Measurements from ENCODE around the gene TAF15.
A peak's percentile ranks its signal among the peaks of the same experiment; 100 is the strongest.

TAF15 gene

GRCh38 chr17:35807371-35808144, 1.7 kb upstream of the TAF15 start:
- Histone ChIP-seq H3K36me3 (ENCODE audit: control insufficient read depth, insufficient read depth, low read length) (no peaks in the 10 kb centered on the region), H3K9me3 (ENCODE audit: control insufficient read depth, insufficient read depth, low read length) (no peaks in the 10 kb centered on the region), H3K9ac (ENCODE audit: low read depth, low read length) (no peak overlapping the region), H3K4me3 (ENCODE audit: low read depth, low read length) (no peak overlapping the region), H3K27me3 (ENCODE audit: control insufficient read depth, insufficient read depth, low read length) (no peaks in the 10 kb centered on the region), H3K4me1 (ENCODE audit: control insufficient read depth, insufficient read depth, low read length) (no peaks in the 10 kb centered on the region)

- Histone ChIP-seq H3K9ac (ENCODE audit: low read depth, low read length) (peak overlapping the region; percentile 98), H3K4me1 (ENCODE audit: control insufficient read depth, insufficient read depth, low read length) (no peaks in the 10 kb centered on the region), H3K4me3 (ENCODE audit: low read depth, low read length) (peak overlapping the region; percentile 91), H3K27me3 (ENCODE audit: control insufficient read depth, insufficient read depth, low read length) (no peaks in the 10 kb centered on the region), H3K36me3 (ENCODE audit: control insufficient read depth, insufficient read depth, low read length) (no peaks in the 10 kb centered on the region), H3K9me3 (ENCODE audit: control insufficient read depth, insufficient read depth, low read length) (no peaks in the 10 kb centered on the region)
These were observed 883 bp upstream of the TAF15 start for GRCh38 chr17:35808240-35808961.

- H3K36me3 ChIP-seq (ENCODE audit: control insufficient read depth, insufficient read depth, low read length) = no peaks in the 10 kb centered on the region
These were observed 674 bp downstream of the TAF15 start for GRCh38 chr17:35809855-35810461.

GRCh38 chr17:35811759-35812158, 2.5 kb downstream of the TAF15 start:
- Histone ChIP-seq H3K4me3 (ENCODE audit: low read depth, low read length) (no peak overlapping the region), H3K36me3 (ENCODE audit: control insufficient read depth, insufficient read depth, low read length) (no peaks in the 10 kb centered on the region), H3K9ac (ENCODE audit: low read depth, low read length) (no peak overlapping the region), H3K9me3 (ENCODE audit: control insufficient read depth, insufficient read depth, low read length) (no peaks in the 10 kb centered on the region), H3K27me3 (ENCODE audit: control insufficient read depth, insufficient read depth, low read length) (no peaks in the 10 kb centered on the region), H3K4me1 (ENCODE audit: control insufficient read depth, insufficient read depth, low read length) (no peaks in the 10 kb centered on the region)

More at GRCh38 chr17:35809855-35810461, 674 bp downstream of the TAF15 start:
- peak overlapping the region; percentile 91 for H3K4me3 ChIP-seq (ENCODE audit: low read depth, low read length)
- no peaks in the 10 kb centered on the region for H3K4me1 ChIP-seq (ENCODE audit: control insufficient read depth, insufficient read depth, low read length)
- H3K27me3 ChIP-seq (ENCODE audit: control insufficient read depth, insufficient read depth, low read length) = no peaks in the 10 kb centered on the region
- peak overlapping the region; percentile 95 for H3K9ac ChIP-seq (ENCODE audit: low read depth, low read length)
- H3K9me3 ChIP-seq (ENCODE audit: control insufficient read depth, insufficient read depth, low read length) = no peaks in the 10 kb centered on the region

- no peaks in the 10 kb centered on the region for H3K27me3 ChIP-seq (ENCODE audit: control insufficient read depth, insufficient read depth, low read length)
- H3K4me1 ChIP-seq (ENCODE audit: control insufficient read depth, insufficient read depth, low read length) = no peaks in the 10 kb centered on the region
- no peak overlapping the region for H3K9ac ChIP-seq (ENCODE audit: low read depth, low read length)
- no peak overlapping the region for H3K4me3 ChIP-seq (ENCODE audit: low read depth, low read length)
- H3K9me3 ChIP-seq (ENCODE audit: control insufficient read depth, insufficient read depth, low read length) = no peaks in the 10 kb centered on the region
- no peaks in the 10 kb centered on the region for H3K36me3 ChIP-seq (ENCODE audit: control insufficient read depth, insufficient read depth, low read length)
These were observed 3.2 kb downstream of the TAF15 start for GRCh38 chr17:35812456-35812855.

GRCh38 chr17:35816723-35817122, 7.4 kb downstream of the TAF15 start:
- Histone ChIP-seq H3K4me3 (ENCODE audit: low read depth, low read length) (no peak overlapping the region), H3K36me3 (ENCODE audit: control insufficient read depth, insufficient read depth, low read length) (peaks cover 11% of the 10 kb centered on the region), H3K9ac (ENCODE audit: low read depth, low read length) (no peak overlapping the region), H3K27me3 (ENCODE audit: control insufficient read depth, insufficient read depth, low read length) (no peaks in the 10 kb centered on the region), H3K9me3 (ENCODE audit: control insufficient read depth, insufficient read depth, low read length) (no peaks in the 10 kb centered on the region), H3K4me1 (ENCODE audit: control insufficient read depth, insufficient read depth, low read length) (no peaks in the 10 kb centered on the region)

GRCh38 chr17:35817196-35817595, 7.9 kb downstream of the TAF15 start:
- peaks cover 11% of the 10 kb centered on the region for H3K36me3 ChIP-seq (ENCODE audit: control insufficient read depth, insufficient read depth, low read length)
- H3K4me3 ChIP-seq (ENCODE audit: low read depth, low read length) = no peak overlapping the region
- no peak overlapping the region for H3K9ac ChIP-seq (ENCODE audit: low read depth, low read length)
- H3K9me3 ChIP-seq (ENCODE audit: control insufficient read depth, insufficient read depth, low read length) = no peaks in the 10 kb centered on the region
- no peaks in the 10 kb centered on the region for H3K27me3 ChIP-seq (ENCODE audit: control insufficient read depth, insufficient read depth, low read length)
- H3K4me1 ChIP-seq (ENCODE audit: control insufficient read depth, insufficient read depth, low read length) = no peaks in the 10 kb centered on the region

- Histone ChIP-seq H3K4me3 (ENCODE audit: low read depth, low read length) (no peak overlapping the region), H3K9ac (ENCODE audit: low read depth, low read length) (no peak overlapping the region), H3K27me3 (ENCODE audit: control insufficient read depth, insufficient read depth, low read length) (no peaks in the 10 kb centered on the region), H3K9me3 (ENCODE audit: control insufficient read depth, insufficient read depth, low read length) (no peaks in the 10 kb centered on the region), H3K4me1 (ENCODE audit: control insufficient read depth, insufficient read depth, low read length) (no peaks in the 10 kb centered on the region), H3K36me3 (ENCODE audit: control insufficient read depth, insufficient read depth, low read length) (peaks cover 15% of the 10 kb centered on the region)
These were observed 10.2 kb downstream of the TAF15 start for GRCh38 chr17:35819455-35819854.

GRCh38 chr17:35821308-35821707, 12.0 kb downstream of the TAF15 start:
- no peaks in the 10 kb centered on the region for H3K27me3 ChIP-seq (ENCODE audit: control insufficient read depth, insufficient read depth, low read length)
- H3K4me3 ChIP-seq (ENCODE audit: low read depth, low read length) = no peak overlapping the region
- peaks cover 18% of the 10 kb centered on the region for H3K36me3 ChIP-seq (ENCODE audit: control insufficient read depth, insufficient read depth, low read length)
- no peaks in the 10 kb centered on the region for H3K4me1 ChIP-seq (ENCODE audit: control insufficient read depth, insufficient read depth, low read length)
- no peak overlapping the region for H3K9ac ChIP-seq (ENCODE audit: low read depth, low read length)
- no peaks in the 10 kb centered on the region for H3K9me3 ChIP-seq (ENCODE audit: control insufficient read depth, insufficient read depth, low read length)

- Histone ChIP-seq H3K36me3 (ENCODE audit: control insufficient read depth, insufficient read depth, low read length) (peaks cover 7% of the 10 kb centered on the region), H3K4me1 (ENCODE audit: control insufficient read depth, insufficient read depth, low read length) (no peaks in the 10 kb centered on the region), H3K9ac (ENCODE audit: low read depth, low read length) (no peak overlapping the region), H3K4me3 (ENCODE audit: low read depth, low read length) (no peak overlapping the region), H3K27me3 (ENCODE audit: control insufficient read depth, insufficient read depth, low read length) (no peaks in the 10 kb centered on the region), H3K9me3 (ENCODE audit: control insufficient read depth, insufficient read depth, low read length) (no peaks in the 10 kb centered on the region)
These were observed 15.9 kb downstream of the TAF15 start for GRCh38 chr17:35825206-35825605.

- no peaks in the 10 kb centered on the region for H3K4me1 ChIP-seq (ENCODE audit: control insufficient read depth, insufficient read depth, low read length)
- H3K4me3 ChIP-seq (ENCODE audit: low read depth, low read length) = no peak overlapping the region
- no peaks in the 10 kb centered on the region for H3K27me3 ChIP-seq (ENCODE audit: control insufficient read depth, insufficient read depth, low read length)
- no peak overlapping the region for H3K9ac ChIP-seq (ENCODE audit: low read depth, low read length)
- no peaks in the 10 kb centered on the region for H3K9me3 ChIP-seq (ENCODE audit: control insufficient read depth, insufficient read depth, low read length)
- peaks cover 52% of the 10 kb centered on the region for H3K36me3 ChIP-seq (ENCODE audit: control insufficient read depth, insufficient read depth, low read length)
These were observed 31.8 kb downstream of the TAF15 start for GRCh38 chr17:35841101-35841500.

GRCh38 chr17:35841505-35841904, 32.2 kb downstream of the TAF15 start:
- Histone ChIP-seq H3K9me3 (ENCODE audit: control insufficient read depth, insufficient read depth, low read length) (no peaks in the 10 kb centered on the region), H3K4me3 (ENCODE audit: low read depth, low read length) (no peak overlapping the region), H3K4me1 (ENCODE audit: control insufficient read depth, insufficient read depth, low read length) (no peaks in the 10 kb centered on the region), H3K27me3 (ENCODE audit: control insufficient read depth, insufficient read depth, low read length) (no peaks in the 10 kb centered on the region), H3K36me3 (ENCODE audit: control insufficient read depth, insufficient read depth, low read length) (peaks cover 48% of the 10 kb centered on the region), H3K9ac (ENCODE audit: low read depth, low read length) (no peak overlapping the region)

Measured in iPS-15b (cell line).